SK-N-MC (cell line): ENCODE data around the gene KBTBD2.
"Not testable (repeated sequence)": the region's sequence is repeated elsewhere in the genome, so short reads cannot be mapped to it uniquely, and the experiment has no call there.

Source experiments
- DNase-seq: peaks from one replicate; pipeline ENCODE4 v3.0.0-alpha.2; 2011; ENCODE audit warnings: low read depth, low spot score
- H3K27ac ChIP-seq: fragments of 200-600 bp; sonication (generic); 2 replicates; pipeline ENCODE4 v1.5.1; 2016; ENCODE audit warnings: mixed run types
- H3K36me3 ChIP-seq: fragments of 200-600 bp; sonication (generic); 2 replicates; pipeline ENCODE4 v1.6.1; 2017; ENCODE audit warnings: antibody characterized with exemption, low read length, mixed read lengths; ENCODE audit not compliant: insufficient read depth
- H3K4me3 ChIP-seq: fragments of 200-600 bp; sonication (generic); 2 replicates; pipeline ENCODE4 v1.5.1; 2016
- H3K9ac ChIP-seq: fragments of 200-600 bp; sonication (generic); 2 replicates; pipeline ENCODE4 v1.8.0; 2017; ENCODE audit warnings: mixed run types, mixed read lengths; ENCODE audit not compliant: insufficient read length
- H3K9me3 ChIP-seq: fragments of 200-600 bp; sonication (generic); 2 replicates; pipeline ENCODE4 v1.6.1; 2017; ENCODE audit warnings: low read depth, mild to moderate bottlenecking, antibody characterized with exemption, low read length, moderate library complexity, mixed read lengths
- EZH2 ChIP-seq: fragments of 200-600 bp; sonication (generic); IDR thresholded peaks from one replicate; pipeline ENCODE4 v1.6.1; 2017; ENCODE audit warnings: antibody characterized with exemption
- FOXP2 ChIP-seq: optimal IDR thresholded peaks from 2 replicates; pipeline ENCODE3; 2011; ENCODE audit warnings: mild to moderate bottlenecking, moderate library complexity; ENCODE audit not compliant: insufficient read depth; ENCODE audit errors: extremely low read length, control extremely low read depth
- POLR2AphosphoS5 ChIP-seq: IDR thresholded peaks from 2 replicates; pipeline ENCODE4 v1.6.1; 2012; ENCODE audit warnings: mild to moderate bottlenecking, low read depth, low read length, borderline replicate concordance

The KBTBD2 gene

GRCh38 chr7:32869716-32870115 lies 21.8 kb downstream of the KBTBD2 start:
- no peak for DNase-seq
- Histone ChIP-seq H3K9ac (no peak overlapping the region), H3K9me3 (no peaks in the 10 kb centered on the region), H3K4me3 (no peak overlapping the region), H3K36me3 (peaks cover 48% of the 10 kb centered on the region), H3K27ac (no peak overlapping the region)
- TF ChIP-seq FOXP2 (no peak), EZH2 (no peak), POLR2AphosphoS5 (no peak)

GRCh38 chr7:32868116-32868515 lies 23.4 kb downstream of the KBTBD2 start:
- no peak overlapping the region for H3K27ac ChIP-seq
- H3K36me3 ChIP-seq = peaks cover 36% of the 10 kb centered on the region
- no peak overlapping the region for H3K9ac ChIP-seq
- TF ChIP-seq POLR2AphosphoS5 (no peak), EZH2 (no peak), FOXP2 (no peak)
- DNase-seq = no peak
- H3K9me3 ChIP-seq = no peaks in the 10 kb centered on the region
- no peak overlapping the region for H3K4me3 ChIP-seq

GRCh38 chr7:32865448-32866030 lies 26.0 kb downstream of the KBTBD2 start:
- peaks cover 15% of the 10 kb centered on the region for H3K36me3 ChIP-seq
- no peak overlapping the region for H3K27ac ChIP-seq
- no peaks in the 10 kb centered on the region for H3K9me3 ChIP-seq
- H3K4me3 ChIP-seq = no peak overlapping the region
- TF ChIP-seq EZH2 (no peak), POLR2AphosphoS5 (no peak), FOXP2 (no peak)
- no peak overlapping the region for H3K9ac ChIP-seq
- DNase-seq = no peak

- not testable (repeated sequence) for H3K27ac ChIP-seq, H3K4me3 ChIP-seq, DNase-seq
Measured at GRCh38 chr7:32863872-32864271, 27.7 kb downstream of the KBTBD2 start.

GRCh38 chr7:32860090-32860489 lies 31.5 kb downstream of the KBTBD2 start:
- H3K9ac ChIP-seq = no peak overlapping the region
- no peak overlapping the region for H3K27ac ChIP-seq
- no peaks in the 10 kb centered on the region for H3K9me3 ChIP-seq
- TF ChIP-seq POLR2AphosphoS5 (no peak), FOXP2 (no peak), EZH2 (no peak)
- DNase-seq = no peak
- H3K4me3 ChIP-seq = no peak overlapping the region
- no peaks in the 10 kb centered on the region for H3K36me3 ChIP-seq

More at GRCh38 chr7:32863872-32864271, 27.7 kb downstream of the KBTBD2 start:
- not testable (repeated sequence) for H3K36me3 ChIP-seq, H3K9me3 ChIP-seq, H3K9ac ChIP-seq

- no peaks in the 10 kb centered on the region for H3K9me3 ChIP-seq
- TF ChIP-seq POLR2AphosphoS5 = no peak
- no peak for TF ChIP-seq FOXP2
- TF ChIP-seq EZH2 = no peak
- no peak for DNase-seq
- no peak overlapping the region for H3K27ac ChIP-seq
- H3K9ac ChIP-seq = no peak overlapping the region
- H3K36me3 ChIP-seq = no peaks in the 10 kb centered on the region
- H3K4me3 ChIP-seq = no peak overlapping the region
Measured at GRCh38 chr7:32858648-32859047, 32.9 kb downstream of the KBTBD2 start.

GRCh38 chr7:32857063-32857462 lies 34.5 kb downstream of the KBTBD2 start:
- DNase-seq, H3K4me3 ChIP-seq, H3K36me3 ChIP-seq, H3K9ac ChIP-seq, H3K27ac ChIP-seq, H3K9me3 ChIP-seq: not testable (repeated sequence)

- H3K36me3 ChIP-seq, H3K9ac ChIP-seq, H3K27ac ChIP-seq, DNase-seq, H3K9me3 ChIP-seq, H3K4me3 ChIP-seq: not testable (repeated sequence)
Measured at GRCh38 chr7:32855837-32856775, 35.5 kb downstream of the KBTBD2 start.

- not testable (repeated sequence) for H3K4me3 ChIP-seq, H3K9ac ChIP-seq, H3K27ac ChIP-seq, H3K9me3 ChIP-seq, DNase-seq, H3K36me3 ChIP-seq
Measured at GRCh38 chr7:32850654-32851053, 40.9 kb downstream of the KBTBD2 start.

- H3K36me3 ChIP-seq, H3K9ac ChIP-seq, H3K4me3 ChIP-seq, H3K9me3 ChIP-seq, H3K27ac ChIP-seq, DNase-seq: not testable (repeated sequence)
Measured at GRCh38 chr7:32848655-32849054, 42.9 kb downstream of the KBTBD2 start.
